HL-60 (cell line): ENCODE measurements around the gene NUDCD3.
A peak's percentile ranks its signal among the peaks of the same experiment; 100 is the strongest.

Experiments used
- DNase-seq, 2 experiments: peaks; one replicate each; pipeline ENCODE4 v3.0.0-alpha.2; 2010 to 2020; ENCODE audit warnings: low read depth in 1 of 2, low spot score in 1 of 2
- H3K27ac ChIP-seq: fragments of 250-450 bp; sonication (Bioruptor Pico); replicated peaks from 2 replicates; pipeline ENCODE4 v1.5.1; 2020; ENCODE audit warnings: mild to moderate bottlenecking, moderate library complexity
- H3K27me3 ChIP-seq: fragments of 250-450 bp; sonication (Bioruptor Pico); 2 replicates; pipeline ENCODE4 v1.5.1; 2021; ENCODE audit warnings: mild to moderate bottlenecking, moderate library complexity; ENCODE audit not compliant: insufficient read depth, poor library complexity, severe bottlenecking
- H3K4me3 ChIP-seq: replicated peaks from 2 replicates; pipeline ENCODE4 v1.5.1; 2011; ENCODE audit warnings: mild to moderate bottlenecking, control low read depth, low read length; ENCODE audit not compliant: insufficient read depth
- GABPA ChIP-seq: IDR thresholded peaks from 2 replicates; pipeline ENCODE4 v1.6.1; 2012; ENCODE audit warnings: low read depth
- POLR2AphosphoS5 ChIP-seq: IDR thresholded peaks from 2 replicates; pipeline ENCODE4 v1.6.1; 2012; ENCODE audit warnings: low read depth
- SPI1 ChIP-seq: IDR thresholded peaks from 2 replicates; pipeline ENCODE4 v1.6.1; 2012; ENCODE audit warnings: low read depth, mild to moderate bottlenecking, borderline replicate concordance
- TF ChIP-seq, protein P1 (sequence below): IDR thresholded peaks from one replicate; pipeline ENCODE4 v1.5.1; 2011; ENCODE audit warnings: low read length, control low read depth, inconsistent platforms; ENCODE audit not compliant: insufficient read depth
- TF ChIP-seq, protein P2 (sequence below): IDR thresholded peaks from 2 replicates; pipeline ENCODE4 v1.6.1; 2012; ENCODE audit warnings: low read depth; ENCODE audit not compliant: insufficient replicate concordance

Gene NUDCD3

DNA sequence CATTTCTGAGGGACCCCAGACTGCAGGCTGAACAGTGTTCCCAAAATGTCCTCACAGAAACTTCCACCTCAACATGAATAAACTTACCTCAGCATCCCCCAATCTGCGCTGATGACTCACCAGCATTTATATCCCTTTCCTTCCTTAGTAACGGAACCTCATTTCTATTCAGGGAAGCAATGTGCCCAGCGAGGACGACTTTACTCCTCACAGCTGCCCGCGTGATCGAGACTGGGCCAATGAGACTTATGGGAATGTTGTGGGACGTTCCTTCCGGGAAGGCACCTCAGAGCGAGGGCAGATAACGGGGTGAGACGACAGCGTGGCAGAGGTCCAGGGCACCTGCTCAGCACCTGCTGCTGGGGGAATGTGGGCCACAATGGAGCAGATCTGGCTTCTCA, 91.9 kb downstream of the NUDCD3 start:
- no peak overlapping the region for H3K27ac ChIP-seq
- no peak for DNase-seq
- TF ChIP-seq POLR2AphosphoS5 (no peak), GABPA (no peak), SPI1 (no peak)
- TF ChIP-seq, protein P1, sequence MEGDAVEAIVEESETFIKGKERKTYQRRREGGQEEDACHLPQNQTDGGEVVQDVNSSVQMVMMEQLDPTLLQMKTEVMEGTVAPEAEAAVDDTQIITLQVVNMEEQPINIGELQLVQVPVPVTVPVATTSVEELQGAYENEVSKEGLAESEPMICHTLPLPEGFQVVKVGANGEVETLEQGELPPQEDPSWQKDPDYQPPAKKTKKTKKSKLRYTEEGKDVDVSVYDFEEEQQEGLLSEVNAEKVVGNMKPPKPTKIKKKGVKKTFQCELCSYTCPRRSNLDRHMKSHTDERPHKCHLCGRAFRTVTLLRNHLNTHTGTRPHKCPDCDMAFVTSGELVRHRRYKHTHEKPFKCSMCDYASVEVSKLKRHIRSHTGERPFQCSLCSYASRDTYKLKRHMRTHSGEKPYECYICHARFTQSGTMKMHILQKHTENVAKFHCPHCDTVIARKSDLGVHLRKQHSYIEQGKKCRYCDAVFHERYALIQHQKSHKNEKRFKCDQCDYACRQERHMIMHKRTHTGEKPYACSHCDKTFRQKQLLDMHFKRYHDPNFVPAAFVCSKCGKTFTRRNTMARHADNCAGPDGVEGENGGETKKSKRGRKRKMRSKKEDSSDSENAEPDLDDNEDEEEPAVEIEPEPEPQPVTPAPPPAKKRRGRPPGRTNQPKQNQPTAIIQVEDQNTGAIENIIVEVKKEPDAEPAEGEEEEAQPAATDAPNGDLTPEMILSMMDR: no peak
- TF ChIP-seq, protein P2, sequence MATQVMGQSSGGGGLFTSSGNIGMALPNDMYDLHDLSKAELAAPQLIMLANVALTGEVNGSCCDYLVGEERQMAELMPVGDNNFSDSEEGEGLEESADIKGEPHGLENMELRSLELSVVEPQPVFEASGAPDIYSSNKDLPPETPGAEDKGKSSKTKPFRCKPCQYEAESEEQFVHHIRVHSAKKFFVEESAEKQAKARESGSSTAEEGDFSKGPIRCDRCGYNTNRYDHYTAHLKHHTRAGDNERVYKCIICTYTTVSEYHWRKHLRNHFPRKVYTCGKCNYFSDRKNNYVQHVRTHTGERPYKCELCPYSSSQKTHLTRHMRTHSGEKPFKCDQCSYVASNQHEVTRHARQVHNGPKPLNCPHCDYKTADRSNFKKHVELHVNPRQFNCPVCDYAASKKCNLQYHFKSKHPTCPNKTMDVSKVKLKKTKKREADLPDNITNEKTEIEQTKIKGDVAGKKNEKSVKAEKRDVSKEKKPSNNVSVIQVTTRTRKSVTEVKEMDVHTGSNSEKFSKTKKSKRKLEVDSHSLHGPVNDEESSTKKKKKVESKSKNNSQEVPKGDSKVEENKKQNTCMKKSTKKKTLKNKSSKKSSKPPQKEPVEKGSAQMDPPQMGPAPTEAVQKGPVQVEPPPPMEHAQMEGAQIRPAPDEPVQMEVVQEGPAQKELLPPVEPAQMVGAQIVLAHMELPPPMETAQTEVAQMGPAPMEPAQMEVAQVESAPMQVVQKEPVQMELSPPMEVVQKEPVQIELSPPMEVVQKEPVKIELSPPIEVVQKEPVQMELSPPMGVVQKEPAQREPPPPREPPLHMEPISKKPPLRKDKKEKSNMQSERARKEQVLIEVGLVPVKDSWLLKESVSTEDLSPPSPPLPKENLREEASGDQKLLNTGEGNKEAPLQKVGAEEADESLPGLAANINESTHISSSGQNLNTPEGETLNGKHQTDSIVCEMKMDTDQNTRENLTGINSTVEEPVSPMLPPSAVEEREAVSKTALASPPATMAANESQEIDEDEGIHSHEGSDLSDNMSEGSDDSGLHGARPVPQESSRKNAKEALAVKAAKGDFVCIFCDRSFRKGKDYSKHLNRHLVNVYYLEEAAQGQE: no peak
- H3K27me3 ChIP-seq: no peaks in the 10 kb centered on the region
- no peak overlapping the region for H3K4me3 ChIP-seq

DNA sequence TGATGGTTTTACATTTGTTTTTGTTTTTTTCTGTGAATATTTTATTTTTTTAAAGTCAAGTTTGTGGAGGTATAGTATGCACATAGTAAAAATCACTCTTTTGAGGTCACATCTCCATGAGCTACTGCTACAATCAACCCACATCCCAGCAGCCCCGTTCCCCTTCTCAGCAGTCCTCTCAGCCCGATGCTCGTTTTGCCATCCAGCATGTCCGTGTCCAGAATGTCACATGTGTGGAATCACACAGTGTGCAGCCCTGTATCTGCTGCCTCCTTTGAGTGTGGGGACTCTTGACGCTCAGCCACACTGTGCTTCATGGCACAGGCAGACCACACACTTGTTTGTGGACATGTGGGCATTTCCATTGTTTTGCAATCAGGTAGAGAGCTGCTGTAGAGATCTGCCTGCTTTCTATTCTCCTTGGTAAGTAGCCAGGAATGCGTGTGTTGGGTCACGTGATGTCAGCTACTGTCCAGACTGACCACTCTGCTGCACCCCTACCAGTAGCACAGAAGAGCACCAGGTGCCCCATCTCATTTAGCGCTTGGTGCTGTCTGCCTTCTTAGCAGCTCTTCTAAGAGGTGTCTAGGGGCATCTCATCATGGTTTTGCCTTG, 93.4 kb downstream of the NUDCD3 start:
- no peak overlapping the region for H3K4me3 ChIP-seq
- no peaks in the 10 kb centered on the region for H3K27me3 ChIP-seq
- no peak overlapping the region for H3K27ac ChIP-seq
- TF ChIP-seq, protein P2: no peak
- TF ChIP-seq, protein P1: no peak
- TF ChIP-seq SPI1 (no peak), POLR2AphosphoS5 (no peak), GABPA (no peak)
- DNase-seq: no peak

DNA sequence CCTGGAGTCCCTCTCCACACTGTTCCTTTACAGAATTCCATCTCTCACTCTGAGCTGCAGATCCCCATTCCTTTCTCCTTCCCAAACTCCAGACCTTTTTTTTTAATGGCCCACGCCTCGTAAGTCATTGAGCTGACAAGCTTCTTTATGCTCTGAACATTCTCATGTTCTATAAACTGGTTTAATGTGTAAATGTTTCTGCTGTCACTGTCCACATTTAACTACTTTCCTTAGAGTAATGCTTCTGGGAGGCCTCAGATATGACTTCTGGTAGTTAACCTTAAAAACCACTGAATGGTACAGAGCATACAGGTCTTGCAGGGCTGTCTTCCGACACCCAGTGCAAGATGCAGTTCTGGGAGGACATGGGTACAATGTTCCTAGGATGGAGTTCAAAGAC, 94.0 kb downstream of the NUDCD3 start:
- Histone ChIP-seq H3K27me3 (no peaks in the 10 kb centered on the region), H3K4me3 (no peak overlapping the region), H3K27ac (no peak overlapping the region)
- no peak for TF ChIP-seq POLR2AphosphoS5
- TF ChIP-seq, protein P1: no peak
- no peak for DNase-seq

DNA sequence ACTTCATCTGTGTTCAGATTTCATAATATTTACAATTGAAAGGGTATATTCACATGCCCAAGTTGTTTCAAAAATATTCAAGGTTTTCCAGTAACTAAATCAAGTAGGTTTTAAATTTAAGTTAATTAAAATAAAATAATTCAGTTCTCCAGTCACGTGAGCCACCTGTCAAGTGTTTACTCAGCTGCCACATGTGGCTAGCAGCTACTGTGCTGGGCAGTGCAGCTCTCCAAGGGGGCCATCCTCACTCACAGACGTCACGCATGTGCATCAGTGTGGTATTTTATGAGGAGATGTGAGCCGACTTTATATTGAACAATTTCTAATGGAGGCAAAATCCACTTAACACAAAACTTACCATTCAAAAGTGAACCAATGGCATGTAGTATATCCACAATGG, 95.4 kb downstream of the NUDCD3 start:
- DNase-seq: no peak
- H3K4me3 ChIP-seq: no peak overlapping the region
- H3K27me3 ChIP-seq: no peaks in the 10 kb centered on the region
- peak overlapping the region; percentile 57 for H3K27ac ChIP-seq
- TF ChIP-seq, protein P1: no peak
- TF ChIP-seq GABPA: no peak
- TF ChIP-seq SPI1: no peak
- TF ChIP-seq POLR2AphosphoS5: no peak
- TF ChIP-seq, protein P2: no peak
